GM18508 (cell line): Measurements from ENCODE around the gene MINDY3.
"Not testable (repeated sequence)": the region's sequence is repeated elsewhere in the genome, so short reads cannot be mapped to it uniquely, and the experiment has no call there.

Experiments
- ATAC-seq: cut with Tn5 transposase; IDR thresholded peaks from one replicate; pipeline ENCODE4 v1.9.1; 2021; ENCODE audit warnings: moderate number of reproducible peaks; ENCODE audit not compliant: insufficient read depth, unreplicated experiment

MINDY3 gene

GRCh38 chr10:15857107-15857575, 3.2 kb downstream of the MINDY3 start:
- ATAC-seq: no peak

- no peak for ATAC-seq
Observed at GRCh38 chr10:15856328-15857015, 3.8 kb downstream of the MINDY3 start.

GRCh38 chr10:15853800-15854199, 6.5 kb downstream of the MINDY3 start:
- no peak for ATAC-seq

GRCh38 chr10:15852111-15852557, 8.2 kb downstream of the MINDY3 start:
- no peak for ATAC-seq

GRCh38 chr10:15850337-15850978, 9.8 kb downstream of the MINDY3 start:
- not testable (repeated sequence) for ATAC-seq

- ATAC-seq: no peak
Observed at GRCh38 chr10:15849316-15849715, 11.0 kb downstream of the MINDY3 start.

GRCh38 chr10:15847481-15847880, 12.8 kb downstream of the MINDY3 start:
- ATAC-seq: no peak

- no peak for ATAC-seq
Observed at GRCh38 chr10:15844517-15844916, 15.8 kb downstream of the MINDY3 start.

GRCh38 chr10:15843695-15844094, 16.6 kb downstream of the MINDY3 start:
- ATAC-seq: no peak

- ATAC-seq: no peak
Observed at GRCh38 chr10:15842556-15843169, 17.6 kb downstream of the MINDY3 start.

- ATAC-seq: no peak
Observed at GRCh38 chr10:15841696-15842095, 18.6 kb downstream of the MINDY3 start.

- ATAC-seq: no peak
Observed at GRCh38 chr10:15836807-15837206, 23.5 kb downstream of the MINDY3 start.

GRCh38 chr10:15829495-15829894, 30.8 kb downstream of the MINDY3 start:
- no peak for ATAC-seq

GRCh38 chr10:15824498-15824897, 35.8 kb downstream of the MINDY3 start:
- ATAC-seq: no peak

GRCh38 chr10:15822131-15822530, 38.2 kb downstream of the MINDY3 start:
- ATAC-seq: no peak

- ATAC-seq: no peak
Observed at GRCh38 chr10:15821046-15821683, 39.1 kb downstream of the MINDY3 start.

- ATAC-seq: no peak
Observed at GRCh38 chr10:15817409-15818046, 42.8 kb downstream of the MINDY3 start.

GRCh38 chr10:15815242-15815885, 44.9 kb downstream of the MINDY3 start:
- ATAC-seq: no peak

- ATAC-seq: no peak
Observed at GRCh38 chr10:15814565-15814964, 45.7 kb downstream of the MINDY3 start.

GRCh38 chr10:15813415-15813814, 46.9 kb downstream of the MINDY3 start:
- no peak for ATAC-seq
